PC-3 (cell line): ENCODE data around the gene SEMA3A. TPM values are rescaled to one million over a fixed set of nuclear protein-coding genes. Genes with fewer than 3 reads are reported as not detected.

Experiments used
- ATAC-seq: fragments of 200-7000 bp; cut with Tn5 transposase; 2 replicates; pipeline ENCODE4 v1.9.1; 2020; ENCODE audit warnings: mild to moderate bottlenecking, moderate library complexity
- BruUV-seq: library from RNA; stranded (reverse); fragments of 400-500 nt; replicated peaks from 2 replicates; lab custom pipeline; 2021; lab: Mats Ljungman, UMichigan
- CTCF ChIA-PET: fragments of 300-600 bp; sonication (Branson Sonifier 250); formaldehyde crosslinking; loops from one replicate; lab custom pipeline; 2022; ENCODE audit warnings: antibody characterized with exemption; lab: Charles Lee
- POLR2A ChIA-PET: fragments of 300-600 bp; sonication (Branson Sonifier 250); formaldehyde crosslinking; loops from one replicate; lab custom pipeline; 2022; ENCODE audit warnings: antibody characterized with exemption; ENCODE audit not compliant: unreplicated experiment; lab: Charles Lee
- DNase-seq: peaks from one replicate; pipeline ENCODE4 v3.0.0-alpha.2; 2015
- H2AFZ ChIP-seq: fragments of 300-600 bp; sonication (generic); 2 replicates; pipeline ENCODE4 v1.6.0; 2016; ENCODE audit warnings: antibody characterized with exemption, low read length
- H3F3A ChIP-seq: fragments of 300-600 bp; sonication (generic); one replicate; pipeline ENCODE4 v1.6.0; 2017; ENCODE audit warnings: antibody characterized with exemption, low read length, control low read depth, mild to moderate bottlenecking; ENCODE audit not compliant: unreplicated experiment
- H3K27ac ChIP-seq: fragments of 300-600 bp; sonication (generic); 2 replicates; pipeline ENCODE4 v1.5.1; 2016; ENCODE audit warnings: mild to moderate bottlenecking, low read length
- H3K27me3 ChIP-seq: fragments of 300-600 bp; sonication (generic); 2 replicates; pipeline ENCODE4 v1.6.1; 2016; ENCODE audit warnings: low read length, mixed read lengths
- H3K36me3 ChIP-seq: fragments of 300-600 bp; sonication (generic); 2 replicates; pipeline ENCODE4 v1.6.1; 2016; ENCODE audit warnings: low read depth, mixed run types, low read length, mixed read lengths
- H3K4me1 ChIP-seq: fragments of 300-600 bp; sonication (generic); 2 replicates; pipeline ENCODE4 v1.5.1; 2016; ENCODE audit warnings: low read length; ENCODE audit not compliant: insufficient read depth
- H3K4me2 ChIP-seq: fragments of 300-600 bp; sonication (generic); 2 replicates; pipeline ENCODE4 v1.6.0; 2016; ENCODE audit warnings: low read length
- H3K4me3 ChIP-seq: fragments of 300-600 bp; sonication (generic); 2 replicates; pipeline ENCODE4 v1.5.1; 2016; ENCODE audit warnings: mild to moderate bottlenecking, low read length, mixed read lengths
- H3K79me2 ChIP-seq: fragments of 300-600 bp; sonication (generic); 2 replicates; pipeline ENCODE4 v1.6.1; 2017; ENCODE audit warnings: low read length, mixed read lengths
- H3K9ac ChIP-seq: fragments of 300-600 bp; sonication (generic); 2 replicates; pipeline ENCODE4 v1.6.0; 2016; ENCODE audit warnings: mild to moderate bottlenecking, low read length
- H3K9me2 ChIP-seq: fragments of 300-600 bp; sonication (generic); replicated peaks from 2 replicates; pipeline ENCODE4 v1.6.1; 2016; ENCODE audit warnings: mixed run types, low read length, mixed read lengths
- H3K9me3 ChIP-seq: fragments of 300-600 bp; sonication (generic); 2 replicates; pipeline ENCODE4 v1.6.1; 2016; ENCODE audit warnings: low read length, mixed read lengths
- H4K20me1 ChIP-seq: fragments of 300-600 bp; sonication (generic); 2 replicates; pipeline ENCODE4 v1.6.1; 2016; ENCODE audit warnings: low read length, mixed read lengths
- CTCF ChIP-seq: fragments of 300-600 bp; sonication (generic); conservative IDR thresholded peaks from 2 replicates; pipeline ENCODE4 v1.5.1; 2017; ENCODE audit warnings: antibody characterized with exemption, low read depth, mild to moderate bottlenecking, low read length
- EZH2 ChIP-seq: fragments of 300-600 bp; sonication (generic); IDR thresholded peaks from one replicate; pipeline ENCODE4 v1.6.1; 2017; ENCODE audit warnings: antibody characterized with exemption, mild to moderate bottlenecking, low read length; ENCODE audit not compliant: unreplicated experiment
- EZH2phosphoT487 ChIP-seq: fragments of 300-600 bp; sonication (generic); IDR thresholded peaks from 2 replicates; pipeline ENCODE4 v1.6.1; 2018; ENCODE audit warnings: mild to moderate bottlenecking, antibody characterized with exemption, low read length, borderline replicate concordance
- intact Hi-C: fragments of 100-400 bp; cut with micrococcal nuclease; formaldehyde crosslinking; loops from 2 replicates; pipeline ENCODE4 v1.9.0; 2023
- total RNA-seq: library from RNA; depleted of rRNA; stranded (reverse); fragments of >200 nt; gene quantifications from 2 replicates; pipeline ENCODE4 v1.2.3, GENCODE V29; 2014

The SEMA3A gene
- total RNA-seq, 1 experiment from 2014 or later, result 16.9 TPM

DNA sequence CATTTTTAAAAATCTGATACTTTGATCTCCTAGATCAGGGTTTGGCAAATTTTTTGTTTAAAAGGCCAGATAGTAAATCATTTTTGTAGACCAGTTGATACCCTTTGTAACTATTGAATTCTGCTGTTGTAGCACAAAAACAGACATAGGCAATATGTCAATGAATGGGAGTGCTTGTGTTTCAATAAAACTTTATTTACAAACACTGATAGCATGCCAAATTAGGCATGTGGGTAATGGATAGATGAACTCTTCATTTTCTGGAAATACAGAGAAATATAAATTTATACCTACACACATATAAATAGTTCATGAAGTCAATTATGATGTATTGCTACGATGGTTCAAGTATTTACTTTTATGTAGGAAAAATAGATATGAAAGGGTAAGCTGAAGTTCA, 60.4 kb downstream of the SEMA3A start:
- ChIA-PET CTCF (no interaction called here), POLR2A (no interaction called here)
- intact Hi-C loops, result no loop called here

DNA sequence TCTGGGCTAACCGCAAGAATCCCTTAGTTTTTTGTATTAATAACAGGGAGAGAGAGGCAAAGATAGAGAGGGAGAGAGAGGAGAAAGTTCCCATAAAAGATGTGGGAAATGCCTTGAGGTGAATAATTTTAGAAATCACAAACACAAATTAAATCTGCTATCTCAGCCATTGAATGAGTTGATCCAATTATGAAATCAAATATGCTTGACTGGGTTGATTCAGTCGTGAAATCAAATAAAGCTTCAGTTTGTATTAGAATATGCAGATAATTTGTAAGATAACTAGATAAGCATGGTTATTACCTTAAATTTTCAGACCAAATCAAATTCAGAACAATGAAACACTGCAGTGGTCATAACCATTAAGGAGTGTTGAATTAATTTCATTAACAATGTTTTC, 68.9 kb downstream of the SEMA3A start:
- Histone ChIP-seq H3K4me2 (no peak overlapping the region), H3K9me2 (no peaks in the 10 kb centered on the region), H3F3A (no peaks in the 10 kb centered on the region), H3K4me1 (peaks cover 14% of the 10 kb centered on the region), H4K20me1 (no peaks in the 10 kb centered on the region), H3K9me3 (no peaks in the 10 kb centered on the region), H3K27me3 (no peaks in the 10 kb centered on the region), H3K79me2 (no peaks in the 10 kb centered on the region), H3K9ac (no peak overlapping the region), H3K27ac (no peak overlapping the region), H3K4me3 (no peak overlapping the region), H2AFZ (no peak overlapping the region), H3K36me3 (0 out of 2 replicates have a peak, but pooled peaks cover 3% of the 10 kb centered on the region)
- BruUV-seq, result no TSS peak
- ATAC-seq (no peak), DNase-seq (no peak)
- TF ChIP-seq EZH2 (no peak), CTCF (no peak), EZH2phosphoT487 (no peak)
- ChIA-PET POLR2A (no interaction called here), CTCF (no interaction called here)
- intact Hi-C loops, result no loop called here

More for the DNA sequence above, 60.4 kb downstream of the SEMA3A start:
- no peak overlapping the region for H2AFZ ChIP-seq
- 0 out of 2 replicates have a peak, but pooled peaks cover 5% of the 10 kb centered on the region for H3K4me1 ChIP-seq
- H3K4me3 ChIP-seq, result no peak overlapping the region
- H3K9ac ChIP-seq, result no peak overlapping the region
- no peaks in the 10 kb centered on the region for H4K20me1 ChIP-seq
- H3K27ac ChIP-seq, result no peak overlapping the region
- H3K9me2 ChIP-seq, result no peaks in the 10 kb centered on the region
- no peak for TF ChIP-seq EZH2
- TF ChIP-seq CTCF, result no peak
- TF ChIP-seq EZH2phosphoT487, result no peak
- BruUV-seq, result no TSS peak
- no peaks in the 10 kb centered on the region for H3K9me3 ChIP-seq
- no peaks in the 10 kb centered on the region for H3K27me3 ChIP-seq
- no peak for ATAC-seq
- H3K79me2 ChIP-seq, result peaks cover 6% of the 10 kb centered on the region; the same call in 1 of the 2 replicates
- H3K36me3 ChIP-seq, result 0 out of 2 replicates have a peak, but pooled peaks cover 6% of the 10 kb centered on the region
- H3F3A ChIP-seq, result no peaks in the 10 kb centered on the region
- DNase-seq, result no peak
- H3K4me2 ChIP-seq, result no peak overlapping the region

DNA sequence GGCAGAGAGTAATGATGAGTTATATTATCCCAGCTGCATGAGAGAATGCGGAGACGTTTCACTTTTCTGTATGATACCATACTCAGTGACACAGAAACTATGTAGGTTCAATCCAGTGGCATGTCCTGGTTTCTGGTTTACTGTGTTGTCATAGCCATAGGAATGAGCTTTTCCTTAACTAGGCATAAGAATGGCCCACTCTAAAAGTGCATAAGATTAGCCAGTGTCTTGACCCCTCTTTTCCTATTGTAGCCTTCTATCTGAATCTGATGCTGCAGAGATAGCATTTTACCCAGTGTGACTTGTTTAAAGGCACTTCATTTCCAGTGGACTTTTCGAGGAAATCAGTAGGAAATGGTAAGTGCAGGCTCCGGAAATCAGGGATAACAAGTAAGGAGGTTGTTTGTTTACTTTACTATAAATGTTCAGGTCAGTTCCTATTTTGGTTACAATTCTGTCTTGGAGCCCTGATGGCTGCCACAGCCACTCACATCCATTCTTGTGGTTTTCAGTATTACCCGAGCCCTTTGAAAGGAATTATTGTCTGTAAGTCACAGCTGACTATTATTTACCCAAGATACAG, 70.5 kb downstream of the SEMA3A start:
- H3K27ac ChIP-seq, result no peak overlapping the region

More for the DNA sequence above, 70.5 kb downstream of the SEMA3A start:
- ChIA-PET POLR2A (no interaction called here), CTCF (no interaction called here)
- Histone ChIP-seq H2AFZ (no peak overlapping the region), H3K9me2 (no peaks in the 10 kb centered on the region), H3K9me3 (no peaks in the 10 kb centered on the region), H3K79me2 (no peaks in the 10 kb centered on the region), H3K4me3 (no peak overlapping the region), H3K4me2 (peak overlapping the region; percentile 12; the same call in 1 of the 2 replicates), H4K20me1 (no peaks in the 10 kb centered on the region), H3K9ac (no peak overlapping the region), H3K27me3 (no peaks in the 10 kb centered on the region), H3K36me3 (0 out of 2 replicates have a peak, but pooled peaks cover 1% of the 10 kb centered on the region), H3K4me1 (peaks cover 14% of the 10 kb centered on the region), H3F3A (no peaks in the 10 kb centered on the region)
- intact Hi-C loops, result no loop called here
- ATAC-seq, result peak; percentile 80
- DNase-seq, result peak; percentile 21
- no peak for TF ChIP-seq EZH2
- TF ChIP-seq EZH2phosphoT487, result no peak
- TF ChIP-seq CTCF, result no peak
- no TSS peak for BruUV-seq
